HG03064 (cell line): Measurements from ENCODE around the gene ANKRD36C.
"Not testable (repeated sequence)": the region's sequence is repeated elsewhere in the genome, so short reads cannot be mapped to it uniquely, and the experiment has no call there.

ENCODE experiments used
- ATAC-seq: cut with Tn5 transposase; IDR thresholded peaks from one replicate; pipeline ENCODE4 v1.9.1; 2021; ENCODE audit warnings: low read depth; ENCODE audit not compliant: unreplicated experiment

The ANKRD36C gene

GRCh38 chr2:96009833-96010232 is 18.2 kb upstream of the ANKRD36C start:
- ATAC-seq, result peak; percentile 6

- not testable (repeated sequence) for ATAC-seq
Observed at GRCh38 chr2:96008051-96008450, 16.4 kb upstream of the ANKRD36C start.

GRCh38 chr2:96006248-96006647 is 14.6 kb upstream of the ANKRD36C start:
- not testable (repeated sequence) for ATAC-seq

- ATAC-seq, result peak; percentile 57
Observed at GRCh38 chr2:95992520-95993272, 1.1 kb upstream of the ANKRD36C start.

- peak; percentile 63 for ATAC-seq
Observed at GRCh38 chr2:95992102-95992501, 478 bp upstream of the ANKRD36C start.

GRCh38 chr2:95990884-95991283 is 740 bp downstream of the ANKRD36C start:
- ATAC-seq, result not testable (repeated sequence)

- not testable (repeated sequence) for ATAC-seq
Observed at GRCh38 chr2:95951662-95952061, 40.0 kb downstream of the ANKRD36C start.

- ATAC-seq, result not testable (repeated sequence)
Observed at GRCh38 chr2:95948039-95948438, 43.6 kb downstream of the ANKRD36C start.

GRCh38 chr2:95939947-95940346 is 51.7 kb downstream of the ANKRD36C start:
- ATAC-seq, result not testable (repeated sequence)

- not testable (repeated sequence) for ATAC-seq
Observed at GRCh38 chr2:95930740-95931139, 60.9 kb downstream of the ANKRD36C start.

GRCh38 chr2:95917007-95917406 is 74.6 kb downstream of the ANKRD36C start:
- not testable (repeated sequence) for ATAC-seq

GRCh38 chr2:95915131-95915530 is 76.5 kb downstream of the ANKRD36C start:
- ATAC-seq, result not testable (repeated sequence)

GRCh38 chr2:95911431-95911830 is 80.2 kb downstream of the ANKRD36C start:
- ATAC-seq, result not testable (repeated sequence)

- not testable (repeated sequence) for ATAC-seq
Observed at GRCh38 chr2:95894443-95894842, 97.2 kb downstream of the ANKRD36C start.

GRCh38 chr2:95867929-95868328 is 123.7 kb downstream of the ANKRD36C start:
- ATAC-seq, result not testable (repeated sequence)

- not testable (repeated sequence) for ATAC-seq
Observed at GRCh38 chr2:95867047-95867677, 124.5 kb downstream of the ANKRD36C start.

- ATAC-seq, result not testable (repeated sequence)
Observed at GRCh38 chr2:95862121-95862520, 129.5 kb downstream of the ANKRD36C start.

GRCh38 chr2:95836151-95836550 is 155.5 kb downstream of the ANKRD36C start:
- no peak for ATAC-seq

GRCh38 chr2:95834077-95835013 is 157.3 kb downstream of the ANKRD36C start:
- not testable (repeated sequence) for ATAC-seq

- ATAC-seq, result not testable (repeated sequence)
Observed at GRCh38 chr2:95824218-95824617, 167.4 kb downstream of the ANKRD36C start.

GRCh38 chr2:95817521-95817920 is 174.1 kb downstream of the ANKRD36C start:
- ATAC-seq, result not testable (repeated sequence)
